ENCODE measurements around the gene SLC35F6.

DNA sequence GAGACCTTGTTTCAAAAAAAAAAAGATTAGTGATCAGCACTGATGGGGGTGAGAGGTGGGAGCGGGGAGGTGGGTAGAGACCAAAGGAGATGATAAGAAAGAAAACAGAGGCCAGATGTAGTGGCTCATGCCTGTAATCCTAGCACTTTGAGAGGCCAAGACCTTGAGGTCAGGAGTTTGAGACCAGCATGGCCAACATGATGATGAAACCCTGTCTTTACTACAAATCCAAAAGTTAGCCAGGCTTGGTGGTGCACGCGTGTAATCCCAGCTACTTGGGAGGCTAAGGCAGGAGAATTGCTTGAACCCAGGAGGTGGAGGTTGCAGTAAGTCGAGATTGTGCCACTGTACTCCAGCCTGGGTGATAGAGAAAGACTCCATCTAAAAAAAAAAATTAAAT is 9.5 kb upstream of the SLC35F6 start:
- TF ChIP-seq CTCF (IDR thresholded peaks at IDR 0.05; ENCODE audit: low read depth, low read length, missing input control) (no peak), ZBTB33 (IDR thresholded peaks at IDR 0.05) (no peak), TAF1 (conservative IDR thresholded peaks at IDR 0.05) (no peak), JUND (IDR thresholded peaks at IDR 0.05) (no peak), SP1 (IDR thresholded peaks at IDR 0.05) (no peak)
- TF ChIP-seq, protein P1, sequence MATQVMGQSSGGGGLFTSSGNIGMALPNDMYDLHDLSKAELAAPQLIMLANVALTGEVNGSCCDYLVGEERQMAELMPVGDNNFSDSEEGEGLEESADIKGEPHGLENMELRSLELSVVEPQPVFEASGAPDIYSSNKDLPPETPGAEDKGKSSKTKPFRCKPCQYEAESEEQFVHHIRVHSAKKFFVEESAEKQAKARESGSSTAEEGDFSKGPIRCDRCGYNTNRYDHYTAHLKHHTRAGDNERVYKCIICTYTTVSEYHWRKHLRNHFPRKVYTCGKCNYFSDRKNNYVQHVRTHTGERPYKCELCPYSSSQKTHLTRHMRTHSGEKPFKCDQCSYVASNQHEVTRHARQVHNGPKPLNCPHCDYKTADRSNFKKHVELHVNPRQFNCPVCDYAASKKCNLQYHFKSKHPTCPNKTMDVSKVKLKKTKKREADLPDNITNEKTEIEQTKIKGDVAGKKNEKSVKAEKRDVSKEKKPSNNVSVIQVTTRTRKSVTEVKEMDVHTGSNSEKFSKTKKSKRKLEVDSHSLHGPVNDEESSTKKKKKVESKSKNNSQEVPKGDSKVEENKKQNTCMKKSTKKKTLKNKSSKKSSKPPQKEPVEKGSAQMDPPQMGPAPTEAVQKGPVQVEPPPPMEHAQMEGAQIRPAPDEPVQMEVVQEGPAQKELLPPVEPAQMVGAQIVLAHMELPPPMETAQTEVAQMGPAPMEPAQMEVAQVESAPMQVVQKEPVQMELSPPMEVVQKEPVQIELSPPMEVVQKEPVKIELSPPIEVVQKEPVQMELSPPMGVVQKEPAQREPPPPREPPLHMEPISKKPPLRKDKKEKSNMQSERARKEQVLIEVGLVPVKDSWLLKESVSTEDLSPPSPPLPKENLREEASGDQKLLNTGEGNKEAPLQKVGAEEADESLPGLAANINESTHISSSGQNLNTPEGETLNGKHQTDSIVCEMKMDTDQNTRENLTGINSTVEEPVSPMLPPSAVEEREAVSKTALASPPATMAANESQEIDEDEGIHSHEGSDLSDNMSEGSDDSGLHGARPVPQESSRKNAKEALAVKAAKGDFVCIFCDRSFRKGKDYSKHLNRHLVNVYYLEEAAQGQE (IDR thresholded peaks at IDR 0.05): no peak
